MCF 10A (cell line): ENCODE measurements around the gene SULT4A1. TPM values are rescaled to one million over a fixed set of nuclear protein-coding genes. Genes with fewer than 3 reads are reported as not detected.
A peak's percentile ranks its signal among the peaks of the same experiment; 100 is the strongest.

Source experiments
- BruUV-seq: library from RNA; stranded (reverse); fragments of 400-500 nt; replicated peaks from 2 replicates; lab custom pipeline; 2021; lab: Mats Ljungman, UMichigan
- CTCF ChIA-PET: fragments of 300-600 bp; sonication (Branson Sonifier 250); formaldehyde crosslinking; extraction: SDS; loops from one replicate; lab custom pipeline; 2021; ENCODE audit warnings: antibody characterized with exemption, inconsistent platforms; lab: Yijun Ruan, JAX
- POLR2A ChIA-PET: fragments of 300-600, 350-650 bp; sonication (Branson Sonifier 250); formaldehyde crosslinking; extraction: SDS; loops from one replicate; lab custom pipeline; 2020; ENCODE audit warnings: antibody characterized with exemption, inconsistent platforms; lab: Yijun Ruan, JAX
- DNase-seq: peaks from one replicate; pipeline ENCODE4 v3.0.0-alpha.2; 2018; ENCODE audit not compliant: unreplicated experiment
- H3K27ac Mint-ChIP-seq: one replicate; pipeline ENCODE4 v1.8.0; 2022; ENCODE audit warnings: mild to moderate bottlenecking, low read depth, mixed read lengths; ENCODE audit not compliant: unreplicated experiment
- H3K27me3 Mint-ChIP-seq: one replicate; pipeline ENCODE4 v1.8.0; 2022; ENCODE audit warnings: mixed read lengths; ENCODE audit not compliant: insufficient read depth, unreplicated experiment
- H3K36me3 Mint-ChIP-seq: one replicate; pipeline ENCODE4 v1.8.0; 2022; ENCODE audit warnings: mild to moderate bottlenecking, moderate library complexity, mixed read lengths; ENCODE audit not compliant: insufficient read depth, unreplicated experiment
- H3K4me1 Mint-ChIP-seq: one replicate; pipeline ENCODE4 v1.8.0; 2022; ENCODE audit warnings: mixed read lengths; ENCODE audit not compliant: insufficient read depth, unreplicated experiment
- H3K4me3 Mint-ChIP-seq: one replicate; pipeline ENCODE4 v1.8.0; 2022; ENCODE audit warnings: mild to moderate bottlenecking, moderate library complexity, mixed read lengths; ENCODE audit not compliant: unreplicated experiment
- H3K9me3 Mint-ChIP-seq: one replicate; pipeline ENCODE4 v1.8.0; 2022; ENCODE audit warnings: mixed read lengths; ENCODE audit not compliant: unreplicated experiment
- intact Hi-C: fragments of 100-400 bp; cut with micrococcal nuclease; formaldehyde crosslinking; loops from 2 replicates; pipeline ENCODE4 v1.14.1; 2022
- total RNA-seq: library from RNA; stranded (reverse); gene quantifications from 2 replicates; pipeline ENCODE4 v1.2.3, GENCODE V29; 2022
- TF ChIP-seq, protein P1 (sequence below): fragments of 200-600 bp; IDR thresholded peaks from one replicate; pipeline ENCODE4 v1.8.0; 2022; ENCODE audit warnings: antibody characterized with exemption, mild to moderate bottlenecking; ENCODE audit not compliant: unreplicated experiment

Gene SULT4A1
- total RNA-seq, 1 experiment from 2014 or later = not detected

GRCh38 chr22:43849731-43850130 is 12.6 kb downstream of the SULT4A1 start:
- H3K36me3 Mint-ChIP-seq = no peaks in the 10 kb centered on the region

DNA sequence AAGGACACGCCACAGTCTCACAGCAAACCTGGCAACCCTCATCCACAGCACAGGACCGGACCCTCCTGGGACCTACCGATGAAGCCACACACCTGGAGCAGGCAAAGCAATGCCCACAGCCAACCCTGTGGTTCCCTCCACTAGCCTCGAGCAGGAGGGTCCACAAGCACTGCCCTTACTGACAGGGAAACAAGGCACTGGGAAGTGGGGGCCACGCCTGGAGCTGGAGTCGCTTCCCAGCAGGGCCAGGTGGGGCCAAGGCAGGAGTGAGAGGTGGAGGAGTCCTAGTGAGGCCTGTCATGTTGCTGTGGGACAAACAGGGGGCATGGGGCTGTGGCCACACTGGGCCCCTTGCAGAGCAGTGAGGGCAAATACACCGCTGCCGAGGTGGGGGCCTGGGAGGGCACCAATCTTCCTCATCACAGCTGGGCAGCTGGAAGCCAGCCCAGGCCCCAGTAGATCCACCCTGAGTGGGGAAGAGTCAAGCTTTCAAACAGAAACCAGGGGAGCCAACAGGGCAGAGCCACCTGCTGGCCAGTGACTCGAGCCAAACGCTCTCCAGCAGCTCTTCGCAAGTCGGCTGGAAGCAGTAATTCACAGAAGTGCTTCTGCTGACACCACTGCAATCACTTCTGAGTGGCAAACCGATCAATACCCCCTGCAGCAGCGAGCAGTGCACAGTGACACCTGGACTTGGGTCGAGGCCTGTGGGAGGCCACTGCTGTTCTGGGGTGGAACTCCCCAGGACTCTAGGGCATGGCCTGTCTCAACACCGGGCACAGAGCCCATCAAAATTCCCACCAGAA is 13.7 kb downstream of the SULT4A1 start:
- BruUV-seq = no TSS peak
- no peaks in the 10 kb centered on the region for H3K4me1 Mint-ChIP-seq
- no peaks in the 10 kb centered on the region for H3K9me3 Mint-ChIP-seq
- ChIA-PET CTCF (interaction anchor here (0.7 to 1.0 kb wide), 2 partner anchors 46 to 100 kb away, joined by 3 read pairs; no protein-coding TSS in a partner anchor), POLR2A (no interaction called here)
- H3K27me3 Mint-ChIP-seq = peaks cover 72% of the 10 kb centered on the region
- H3K27ac Mint-ChIP-seq = no peak overlapping the region
- H3K36me3 Mint-ChIP-seq = no peaks in the 10 kb centered on the region
- TF ChIP-seq, protein P1, sequence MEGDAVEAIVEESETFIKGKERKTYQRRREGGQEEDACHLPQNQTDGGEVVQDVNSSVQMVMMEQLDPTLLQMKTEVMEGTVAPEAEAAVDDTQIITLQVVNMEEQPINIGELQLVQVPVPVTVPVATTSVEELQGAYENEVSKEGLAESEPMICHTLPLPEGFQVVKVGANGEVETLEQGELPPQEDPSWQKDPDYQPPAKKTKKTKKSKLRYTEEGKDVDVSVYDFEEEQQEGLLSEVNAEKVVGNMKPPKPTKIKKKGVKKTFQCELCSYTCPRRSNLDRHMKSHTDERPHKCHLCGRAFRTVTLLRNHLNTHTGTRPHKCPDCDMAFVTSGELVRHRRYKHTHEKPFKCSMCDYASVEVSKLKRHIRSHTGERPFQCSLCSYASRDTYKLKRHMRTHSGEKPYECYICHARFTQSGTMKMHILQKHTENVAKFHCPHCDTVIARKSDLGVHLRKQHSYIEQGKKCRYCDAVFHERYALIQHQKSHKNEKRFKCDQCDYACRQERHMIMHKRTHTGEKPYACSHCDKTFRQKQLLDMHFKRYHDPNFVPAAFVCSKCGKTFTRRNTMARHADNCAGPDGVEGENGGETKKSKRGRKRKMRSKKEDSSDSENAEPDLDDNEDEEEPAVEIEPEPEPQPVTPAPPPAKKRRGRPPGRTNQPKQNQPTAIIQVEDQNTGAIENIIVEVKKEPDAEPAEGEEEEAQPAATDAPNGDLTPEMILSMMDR = peak; percentile 18
- intact Hi-C loops = no loop called here
- H3K4me3 Mint-ChIP-seq = no peak overlapping the region
- DNase-seq = peak; percentile 13

More at GRCh38 chr22:43849731-43850130, 12.6 kb downstream of the SULT4A1 start:
- H3K4me1 Mint-ChIP-seq = no peaks in the 10 kb centered on the region
- intact Hi-C loops = no loop called here
- TF ChIP-seq, protein P1 = no peak
- H3K4me3 Mint-ChIP-seq = no peak overlapping the region
- ChIA-PET POLR2A (no interaction called here), CTCF (interaction anchor here (0.7 to 0.9 kb wide), 3 partner anchors 28 to 442 kb away, joined by 3 read pairs; no protein-coding TSS in a partner anchor)
- H3K27ac Mint-ChIP-seq = no peak overlapping the region
- no TSS peak for BruUV-seq
- no peaks in the 10 kb centered on the region for H3K9me3 Mint-ChIP-seq
- peaks cover 72% of the 10 kb centered on the region for H3K27me3 Mint-ChIP-seq
- DNase-seq = no peak

GRCh38 chr22:43847376-43848289 is 14.7 kb downstream of the SULT4A1 start:
- H3K27ac Mint-ChIP-seq = no peak overlapping the region
- CTCF ChIA-PET = interaction anchor here (0.9 to 1.0 kb wide), 2 partner anchors 8 to 45 kb away, joined by 3 to 4 read pairs; no protein-coding TSS in a partner anchor

More at GRCh38 chr22:43847376-43848289, 14.7 kb downstream of the SULT4A1 start:
- H3K4me3 Mint-ChIP-seq = no peak overlapping the region
- POLR2A ChIA-PET = interaction anchor here (0.7 kb wide), 1 partner anchor 244 kb away, joined by 3 read pairs; no protein-coding TSS in a partner anchor
- intact Hi-C loops = no loop called here
- TF ChIP-seq, protein P1 = no peak
- no TSS peak for BruUV-seq
- no peaks in the 10 kb centered on the region for H3K4me1 Mint-ChIP-seq
- H3K27me3 Mint-ChIP-seq = peaks cover 63% of the 10 kb centered on the region
- H3K9me3 Mint-ChIP-seq = no peaks in the 10 kb centered on the region
- H3K36me3 Mint-ChIP-seq = no peaks in the 10 kb centered on the region
- DNase-seq = no peak
